Measurements from ENCODE around the gene ZFP69B. TPM values are rescaled to one million over a fixed set of nuclear protein-coding genes. Genes with fewer than 3 reads are reported as not detected.
"Not testable (repeated sequence)": the region's sequence is repeated elsewhere in the genome, so short reads cannot be mapped to it uniquely, and the experiment has no call there.

The ZFP69B gene
- total RNA-seq, 1 donor from 2014 or later: 3.8 TPM

DNA sequence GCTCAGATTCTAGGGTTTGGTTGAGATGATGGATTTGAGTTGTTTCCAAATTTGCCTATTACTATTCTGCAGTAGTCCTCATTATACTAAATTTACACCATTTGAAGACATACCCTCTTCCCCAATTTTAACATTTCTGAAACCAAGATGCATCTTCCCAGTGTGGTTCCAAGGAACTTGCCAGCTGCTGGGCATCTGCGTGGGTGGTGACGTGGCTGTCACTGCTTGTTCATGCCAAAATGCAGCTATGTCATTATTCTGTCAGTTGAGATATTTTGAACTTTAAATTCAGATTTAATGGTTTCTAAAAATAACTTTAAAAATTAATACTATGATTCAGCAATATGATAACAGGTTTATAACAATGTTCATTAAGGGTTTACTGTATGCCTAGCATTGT, 28.0 kb downstream of the ZFP69B start:
- H3K36me3 ChIP-seq: peaks cover 9 to 16% of the 10 kb centered on the region in 2 donors
- H3K27me3 ChIP-seq: no peaks in the 10 kb centered on the region
- H3K27ac ChIP-seq: peak overlapping the region; percentile 68 to 77
- DNase-seq (ENCODE audit: low spot score in 2 of 2): no peak
- H3K4me3 ChIP-seq: peak overlapping the region; percentile 93 to 99
- peaks cover 0 to 21% of the 10 kb centered on the region in 2 donors for H3K9me3 ChIP-seq
- TF ChIP-seq, protein P1, sequence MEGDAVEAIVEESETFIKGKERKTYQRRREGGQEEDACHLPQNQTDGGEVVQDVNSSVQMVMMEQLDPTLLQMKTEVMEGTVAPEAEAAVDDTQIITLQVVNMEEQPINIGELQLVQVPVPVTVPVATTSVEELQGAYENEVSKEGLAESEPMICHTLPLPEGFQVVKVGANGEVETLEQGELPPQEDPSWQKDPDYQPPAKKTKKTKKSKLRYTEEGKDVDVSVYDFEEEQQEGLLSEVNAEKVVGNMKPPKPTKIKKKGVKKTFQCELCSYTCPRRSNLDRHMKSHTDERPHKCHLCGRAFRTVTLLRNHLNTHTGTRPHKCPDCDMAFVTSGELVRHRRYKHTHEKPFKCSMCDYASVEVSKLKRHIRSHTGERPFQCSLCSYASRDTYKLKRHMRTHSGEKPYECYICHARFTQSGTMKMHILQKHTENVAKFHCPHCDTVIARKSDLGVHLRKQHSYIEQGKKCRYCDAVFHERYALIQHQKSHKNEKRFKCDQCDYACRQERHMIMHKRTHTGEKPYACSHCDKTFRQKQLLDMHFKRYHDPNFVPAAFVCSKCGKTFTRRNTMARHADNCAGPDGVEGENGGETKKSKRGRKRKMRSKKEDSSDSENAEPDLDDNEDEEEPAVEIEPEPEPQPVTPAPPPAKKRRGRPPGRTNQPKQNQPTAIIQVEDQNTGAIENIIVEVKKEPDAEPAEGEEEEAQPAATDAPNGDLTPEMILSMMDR (IDR thresholded peaks at IDR 0.05): no peak
- intact Hi-C loops (cut with DNase I): no loop called here
- H3K4me1 ChIP-seq: peaks cover 0 to 4% of the 10 kb centered on the region in 2 donors

DNA sequence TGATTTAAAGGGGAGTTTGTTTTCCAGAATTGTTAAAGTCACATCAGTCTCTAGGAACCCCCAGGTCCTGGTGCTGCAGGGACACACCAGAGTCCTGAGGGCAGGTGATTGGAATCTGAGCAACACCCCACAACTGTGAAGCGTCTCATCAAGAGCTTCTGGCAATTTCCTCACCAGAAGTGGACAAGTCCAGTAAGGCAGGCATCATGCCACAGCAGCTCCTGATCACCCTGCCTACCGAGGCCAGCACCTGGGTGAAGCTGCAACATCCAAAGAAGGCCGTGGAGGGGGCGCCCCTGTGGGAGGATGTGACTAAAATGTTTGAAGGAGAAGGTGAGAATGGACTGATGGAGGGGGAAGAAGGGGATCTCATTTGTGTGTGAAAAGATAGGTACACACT, 28.9 kb downstream of the ZFP69B start:
- TF ChIP-seq, protein P1 (IDR thresholded peaks at IDR 0.05): no peak
- Histone ChIP-seq H3K27me3 (no peaks in the 10 kb centered on the region), H3K4me3 (no peak overlapping the region), H3K36me3 (peaks cover 14 to 25% of the 10 kb centered on the region in 2 donors), H3K27ac (no peak overlapping the region), H3K4me1 (peaks cover 0 to 4% of the 10 kb centered on the region in 2 donors), H3K9me3 (peaks cover 0 to 16% of the 10 kb centered on the region in 2 donors)
- DNase-seq (ENCODE audit: low spot score in 2 of 2): no peak
- intact Hi-C loops (cut with DNase I): no loop called here

DNA sequence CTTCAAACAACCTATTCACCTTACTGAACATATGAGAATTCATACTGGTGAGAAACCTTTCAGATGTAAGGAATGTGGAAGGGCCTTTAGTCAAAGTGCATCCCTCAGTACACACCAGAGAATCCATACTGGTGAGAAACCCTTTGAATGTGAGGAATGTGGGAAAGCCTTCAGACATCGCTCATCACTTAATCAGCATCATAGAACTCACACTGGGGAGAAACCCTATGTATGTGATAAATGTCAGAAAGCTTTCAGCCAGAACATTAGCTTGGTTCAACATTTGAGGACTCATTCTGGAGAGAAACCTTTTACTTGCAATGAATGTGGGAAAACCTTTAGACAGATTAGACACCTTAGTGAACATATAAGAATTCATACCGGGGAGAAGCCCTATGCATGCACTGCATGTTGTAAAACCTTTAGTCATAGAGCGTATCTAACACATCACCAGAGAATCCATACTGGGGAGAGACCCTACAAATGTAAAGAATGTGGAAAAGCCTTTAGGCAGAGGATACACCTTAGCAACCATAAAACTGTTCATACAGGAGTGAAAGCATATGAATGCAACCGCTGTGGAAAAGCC, 45.1 kb downstream of the ZFP69B start:
- Histone ChIP-seq H3K36me3 (peaks cover 53 to 68% of the 10 kb centered on the region in 2 donors), H3K27ac (no peak overlapping the region), H3K27me3 (no peaks in the 10 kb centered on the region), H3K4me3 (no peak overlapping the region), H3K4me1 (no peaks in the 10 kb centered on the region), H3K9me3 (peaks cover 43 to 91% of the 10 kb centered on the region in 2 donors)
- TF ChIP-seq, protein P1 (IDR thresholded peaks at IDR 0.05): no peak
- DNase-seq (ENCODE audit: low spot score in 2 of 2): no peak
- intact Hi-C loops (cut with DNase I): no loop called here

DNA sequence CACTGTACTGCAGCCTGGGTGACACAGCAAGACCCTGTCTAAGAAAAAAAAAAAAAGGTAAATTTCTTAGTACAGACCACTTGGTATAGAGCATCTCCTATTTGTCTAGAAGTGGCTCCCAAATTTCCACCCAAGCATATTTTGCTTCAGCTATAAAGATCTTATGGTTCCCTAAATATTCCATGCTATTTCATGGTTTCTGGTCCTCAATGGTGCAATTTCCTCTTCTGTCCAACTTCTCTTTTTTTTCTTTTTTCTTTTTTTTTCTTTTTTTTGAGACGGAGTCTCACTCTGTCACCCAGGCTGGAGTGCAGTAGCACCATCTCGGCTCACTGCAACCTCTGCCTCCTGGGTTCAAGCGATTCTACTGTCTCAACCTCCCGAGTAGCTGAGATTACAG, 52.4 kb downstream of the ZFP69B start:
- DNase-seq (ENCODE audit: low spot score in 2 of 2); H3K4me1 ChIP-seq; intact Hi-C loops (cut with DNase I); H3K27me3 ChIP-seq; H3K36me3 ChIP-seq; H3K27ac ChIP-seq; H3K4me3 ChIP-seq: not testable (repeated sequence)
- H3K9me3 ChIP-seq: peaks cover 7 to 56% of the 10 kb centered on the region in 2 donors

DNA sequence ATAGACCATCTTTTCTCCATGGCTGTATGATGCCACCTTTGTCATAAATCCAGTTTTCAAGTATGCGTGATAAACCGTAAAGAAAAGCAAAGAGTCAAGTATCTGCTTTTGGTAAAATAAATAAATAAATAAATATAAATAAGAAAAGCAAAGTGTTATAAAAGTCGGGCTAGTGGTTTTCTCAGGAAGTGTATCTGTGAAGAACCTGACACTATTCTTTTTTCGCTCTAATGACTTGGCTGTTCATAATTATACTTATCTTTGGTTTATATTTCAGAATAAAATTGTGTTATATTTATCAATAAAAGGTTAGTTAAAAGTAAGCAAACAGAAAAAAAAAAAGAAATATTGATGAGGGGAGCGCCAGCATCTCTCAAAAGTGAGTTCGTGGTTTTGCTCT, 57.7 kb downstream of the ZFP69B start:
- TF ChIP-seq, protein P1 (IDR thresholded peaks at IDR 0.05): no peak
- no peaks in the 10 kb centered on the region for H3K36me3 ChIP-seq
- intact Hi-C loops (cut with DNase I): no loop called here
- no peak for DNase-seq (ENCODE audit: low spot score in 2 of 2)
- H3K4me1 ChIP-seq: peaks cover 0 to 2% of the 10 kb centered on the region in 2 donors
- H3K27ac ChIP-seq: peak overlapping the region; percentile 64 to 78
- peaks cover 0 to 11% of the 10 kb centered on the region in 2 donors for H3K9me3 ChIP-seq
- peak overlapping the region; percentile 72 to 96 for H3K4me3 ChIP-seq
- no peaks in the 10 kb centered on the region for H3K27me3 ChIP-seq

DNA sequence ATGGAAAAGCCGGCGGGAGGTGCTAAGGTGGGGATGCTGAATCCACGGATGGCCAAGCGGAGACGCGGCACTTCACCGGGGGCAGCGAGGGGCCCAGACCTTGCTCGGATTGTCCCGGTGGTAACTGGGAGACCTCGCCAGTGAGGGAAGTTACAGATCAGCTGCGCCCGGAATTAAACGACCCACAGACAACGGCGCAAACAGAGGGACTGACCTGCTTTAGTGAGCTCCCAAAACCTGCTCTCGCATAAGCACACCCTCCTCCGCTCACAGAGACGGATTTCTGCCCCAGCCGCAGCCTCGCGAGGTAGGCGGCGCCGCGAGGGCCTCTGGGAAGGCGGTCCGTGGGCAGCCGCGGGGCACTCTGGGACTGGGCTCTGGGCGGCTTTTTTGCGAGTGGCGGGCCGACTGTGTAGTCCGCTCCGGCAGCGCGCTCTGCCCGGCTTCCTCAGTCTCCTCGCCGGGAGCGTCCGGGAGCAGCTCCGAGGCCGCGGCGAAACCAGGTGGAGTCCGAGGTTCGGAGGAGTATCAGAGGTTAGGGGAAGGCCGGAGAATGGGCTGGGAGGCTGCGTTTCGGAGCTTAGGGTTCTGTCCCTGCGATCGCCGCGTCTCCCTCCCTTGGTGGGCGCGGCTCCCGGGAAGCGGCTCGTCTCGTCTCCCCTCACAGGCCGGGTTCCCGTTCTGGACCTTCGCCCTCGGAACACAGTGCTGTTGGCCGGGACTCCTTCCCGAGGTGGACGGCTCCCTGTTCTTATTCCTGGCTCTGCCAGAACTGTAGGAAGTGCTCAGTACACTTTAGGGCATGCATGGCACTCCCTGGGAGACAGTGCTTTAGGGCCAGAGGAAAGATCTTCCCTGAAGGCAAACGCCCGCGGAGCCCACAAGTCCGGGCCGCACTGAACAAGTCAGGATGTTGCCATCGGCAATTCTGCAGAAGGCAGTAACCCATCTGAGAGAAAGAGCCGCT, 58.4 kb downstream of the ZFP69B start, which contains the start of gene EXO5:
Gene EXO5, plus strand, starts transcription at position 393 of the 967 bp plus-strand sequence. CDS start 5,778 bp downstream, outside the sequence.
- Histone ChIP-seq H3K4me1 (peaks cover 0 to 2% of the 10 kb centered on the region in 2 donors), H3K9me3 (peaks cover 0 to 5% of the 10 kb centered on the region in 2 donors), H3K36me3 (no peaks in the 10 kb centered on the region), H3K4me3 (peak within 1 kb of the TSS; percentile 72 to 96), H3K27ac (peak within 1 kb of the TSS; percentile 64 to 78), H3K27me3 (no peaks in the 10 kb centered on the region)
- DNase-seq (ENCODE audit: low spot score in 2 of 2): peak; percentile 16 to 86
- TF ChIP-seq, protein P1 (IDR thresholded peaks at IDR 0.05): no peak
- intact Hi-C loops (cut with DNase I): no loop called here
